ENCODE data around the gene ROBO2.

DNA sequence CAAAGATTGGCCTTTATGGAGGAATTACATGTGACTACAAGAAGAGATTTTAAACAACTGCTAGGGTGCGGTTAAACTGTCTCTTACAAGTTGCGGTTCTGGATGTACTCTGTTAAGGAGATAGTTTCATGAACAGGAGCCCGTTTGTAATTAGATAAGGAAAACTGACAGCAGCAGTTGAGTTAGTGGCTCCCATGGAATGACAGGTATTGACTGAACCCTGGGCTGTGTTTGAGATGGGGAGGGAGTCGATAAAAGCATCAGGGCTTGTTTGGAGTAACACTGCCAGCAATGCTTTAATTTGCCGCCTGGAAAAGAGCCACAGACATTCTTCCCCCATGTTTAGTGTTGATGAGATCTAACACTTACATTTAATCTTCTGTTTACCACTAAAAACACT is 139.9 kb downstream of the ROBO2 start:
- TF ChIP-seq SMC3 (IDR thresholded peaks at IDR 0.05; ENCODE audit: low read depth, low read length) (no peak), YY1 (IDR thresholded peaks at IDR 0.05; ENCODE audit: low read depth) (no peak), EP300 (IDR thresholded peaks at IDR 0.05; ENCODE audit: borderline replicate concordance in 1 of 2, low read depth in 1 of 2, low read length in 1 of 2) (no peak), NFIC (IDR thresholded peaks at IDR 0.05; ENCODE audit: borderline replicate concordance) (no peak), ELF1 (IDR thresholded peaks at IDR 0.05) (no peak), FOXJ3 (CRISPR knock-in tag; IDR thresholded peaks at IDR 0.05) (no peak), RFX5 (IDR thresholded peaks at IDR 0.05; ENCODE audit: low read length) (no peak), EZH2phosphoT487 (IDR thresholded peaks at IDR 0.05; ENCODE audit: borderline replicate concordance, low read depth) (no peak), POLR2AphosphoS5 (IDR thresholded peaks at IDR 0.05; ENCODE audit: low read depth, low read length) (no peak)
- TF ChIP-seq, protein P1, sequence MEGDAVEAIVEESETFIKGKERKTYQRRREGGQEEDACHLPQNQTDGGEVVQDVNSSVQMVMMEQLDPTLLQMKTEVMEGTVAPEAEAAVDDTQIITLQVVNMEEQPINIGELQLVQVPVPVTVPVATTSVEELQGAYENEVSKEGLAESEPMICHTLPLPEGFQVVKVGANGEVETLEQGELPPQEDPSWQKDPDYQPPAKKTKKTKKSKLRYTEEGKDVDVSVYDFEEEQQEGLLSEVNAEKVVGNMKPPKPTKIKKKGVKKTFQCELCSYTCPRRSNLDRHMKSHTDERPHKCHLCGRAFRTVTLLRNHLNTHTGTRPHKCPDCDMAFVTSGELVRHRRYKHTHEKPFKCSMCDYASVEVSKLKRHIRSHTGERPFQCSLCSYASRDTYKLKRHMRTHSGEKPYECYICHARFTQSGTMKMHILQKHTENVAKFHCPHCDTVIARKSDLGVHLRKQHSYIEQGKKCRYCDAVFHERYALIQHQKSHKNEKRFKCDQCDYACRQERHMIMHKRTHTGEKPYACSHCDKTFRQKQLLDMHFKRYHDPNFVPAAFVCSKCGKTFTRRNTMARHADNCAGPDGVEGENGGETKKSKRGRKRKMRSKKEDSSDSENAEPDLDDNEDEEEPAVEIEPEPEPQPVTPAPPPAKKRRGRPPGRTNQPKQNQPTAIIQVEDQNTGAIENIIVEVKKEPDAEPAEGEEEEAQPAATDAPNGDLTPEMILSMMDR (IDR thresholded peaks at IDR 0.05): no peak
- TF ChIP-seq, protein P2, sequence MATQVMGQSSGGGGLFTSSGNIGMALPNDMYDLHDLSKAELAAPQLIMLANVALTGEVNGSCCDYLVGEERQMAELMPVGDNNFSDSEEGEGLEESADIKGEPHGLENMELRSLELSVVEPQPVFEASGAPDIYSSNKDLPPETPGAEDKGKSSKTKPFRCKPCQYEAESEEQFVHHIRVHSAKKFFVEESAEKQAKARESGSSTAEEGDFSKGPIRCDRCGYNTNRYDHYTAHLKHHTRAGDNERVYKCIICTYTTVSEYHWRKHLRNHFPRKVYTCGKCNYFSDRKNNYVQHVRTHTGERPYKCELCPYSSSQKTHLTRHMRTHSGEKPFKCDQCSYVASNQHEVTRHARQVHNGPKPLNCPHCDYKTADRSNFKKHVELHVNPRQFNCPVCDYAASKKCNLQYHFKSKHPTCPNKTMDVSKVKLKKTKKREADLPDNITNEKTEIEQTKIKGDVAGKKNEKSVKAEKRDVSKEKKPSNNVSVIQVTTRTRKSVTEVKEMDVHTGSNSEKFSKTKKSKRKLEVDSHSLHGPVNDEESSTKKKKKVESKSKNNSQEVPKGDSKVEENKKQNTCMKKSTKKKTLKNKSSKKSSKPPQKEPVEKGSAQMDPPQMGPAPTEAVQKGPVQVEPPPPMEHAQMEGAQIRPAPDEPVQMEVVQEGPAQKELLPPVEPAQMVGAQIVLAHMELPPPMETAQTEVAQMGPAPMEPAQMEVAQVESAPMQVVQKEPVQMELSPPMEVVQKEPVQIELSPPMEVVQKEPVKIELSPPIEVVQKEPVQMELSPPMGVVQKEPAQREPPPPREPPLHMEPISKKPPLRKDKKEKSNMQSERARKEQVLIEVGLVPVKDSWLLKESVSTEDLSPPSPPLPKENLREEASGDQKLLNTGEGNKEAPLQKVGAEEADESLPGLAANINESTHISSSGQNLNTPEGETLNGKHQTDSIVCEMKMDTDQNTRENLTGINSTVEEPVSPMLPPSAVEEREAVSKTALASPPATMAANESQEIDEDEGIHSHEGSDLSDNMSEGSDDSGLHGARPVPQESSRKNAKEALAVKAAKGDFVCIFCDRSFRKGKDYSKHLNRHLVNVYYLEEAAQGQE (IDR thresholded peaks at IDR 0.05; ENCODE audit: low read depth, low read length): no peak

Measured in SK-N-SH (cell line).